SH-SY5Y (cell line): ENCODE data around the gene YAP1.

Experiments used
- GATA2 ChIP-seq: IDR thresholded peaks from 2 replicates; pipeline ENCODE4 v1.6.1; 2011; ENCODE audit warnings: mild to moderate bottlenecking, low read depth, low read length
- GATA3 ChIP-seq: IDR thresholded peaks from 2 replicates; pipeline ENCODE4 v1.6.1; 2011; ENCODE audit warnings: low read depth, mild to moderate bottlenecking, low read length, moderate library complexity

- TF ChIP-seq GATA3 = no peak
- TF ChIP-seq GATA2 = no peak
Measured at GRCh38 chr11:102121329-102121728, 11.1 kb downstream of the YAP1 start.
